Vagina (tissue), 2 donors: ENCODE measurements around the gene ALK.

ENCODE experiments used
- POLR2A ChIP-seq, 2 donors: fragments of 450-650 bp; IDR thresholded peaks; one replicate each; pipeline ENCODE4 v1.6.1; 2017; ENCODE audit warnings: antibody characterized with exemption in 2 of 2, mild to moderate bottlenecking in 2 of 2, moderate library complexity in 2 of 2
- TF ChIP-seq, protein P1 (sequence below), 3 experiments: fragments of 450-650 bp in 2 of 3; fragments of 200-600 bp in 1 of 3; sonication (generic) in 1 of 3; IDR thresholded peaks; one replicate each; pipeline ENCODE4 v1.5.1; 2017 to 2019; ENCODE audit warnings: antibody characterized with exemption in 3 of 3, mild to moderate bottlenecking in 2 of 3, moderate library complexity in 2 of 3

DNA sequence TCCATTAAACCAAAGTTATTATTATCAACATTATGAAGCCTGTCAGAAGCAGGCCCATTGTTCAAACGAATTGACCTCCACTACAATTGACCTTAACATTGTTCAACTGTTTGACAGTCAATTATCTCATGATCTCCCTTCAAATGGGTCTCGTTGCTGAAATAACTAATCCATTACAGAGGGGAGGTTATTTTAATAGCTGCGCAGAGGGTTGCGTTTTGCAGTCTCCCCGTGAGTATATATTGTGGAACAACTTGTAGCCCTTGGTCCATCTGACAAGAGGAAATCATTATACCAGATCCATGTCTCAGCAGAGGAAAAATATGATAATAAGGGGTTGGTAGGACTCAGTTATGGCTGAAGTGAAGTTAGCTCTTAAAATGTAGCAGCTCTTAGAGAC lies 159.1 kb downstream of the ALK start:
- TF ChIP-seq, protein P1, sequence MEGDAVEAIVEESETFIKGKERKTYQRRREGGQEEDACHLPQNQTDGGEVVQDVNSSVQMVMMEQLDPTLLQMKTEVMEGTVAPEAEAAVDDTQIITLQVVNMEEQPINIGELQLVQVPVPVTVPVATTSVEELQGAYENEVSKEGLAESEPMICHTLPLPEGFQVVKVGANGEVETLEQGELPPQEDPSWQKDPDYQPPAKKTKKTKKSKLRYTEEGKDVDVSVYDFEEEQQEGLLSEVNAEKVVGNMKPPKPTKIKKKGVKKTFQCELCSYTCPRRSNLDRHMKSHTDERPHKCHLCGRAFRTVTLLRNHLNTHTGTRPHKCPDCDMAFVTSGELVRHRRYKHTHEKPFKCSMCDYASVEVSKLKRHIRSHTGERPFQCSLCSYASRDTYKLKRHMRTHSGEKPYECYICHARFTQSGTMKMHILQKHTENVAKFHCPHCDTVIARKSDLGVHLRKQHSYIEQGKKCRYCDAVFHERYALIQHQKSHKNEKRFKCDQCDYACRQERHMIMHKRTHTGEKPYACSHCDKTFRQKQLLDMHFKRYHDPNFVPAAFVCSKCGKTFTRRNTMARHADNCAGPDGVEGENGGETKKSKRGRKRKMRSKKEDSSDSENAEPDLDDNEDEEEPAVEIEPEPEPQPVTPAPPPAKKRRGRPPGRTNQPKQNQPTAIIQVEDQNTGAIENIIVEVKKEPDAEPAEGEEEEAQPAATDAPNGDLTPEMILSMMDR (IDR thresholded peaks at IDR 0.05), result no peak
- TF ChIP-seq POLR2A (IDR thresholded peaks at IDR 0.05), result no peak
